CD4-positive, alpha-beta T cell (primary cell): ENCODE results near the gene GRK5. TPM values are rescaled to one million over a fixed set of nuclear protein-coding genes. Genes with fewer than 3 reads are reported as not detected.

Experiments
- ATAC-seq: fragments of 200-7000 bp; cut with Tn5 transposase; one replicate; pipeline ENCODE4 v1.10.0; 2022; ENCODE audit warnings: mild to moderate bottlenecking; ENCODE audit not compliant: poor library complexity
- CTCF ChIA-PET: fragments of 350-600 bp; sonication (Branson Sonifier 250); formaldehyde crosslinking; loops from one replicate; lab custom pipeline; 2021; ENCODE audit warnings: antibody characterized with exemption, inconsistent platforms; lab: Charles Lee
- POLR2A ChIA-PET: fragments of 350-600 bp; sonication (Branson Sonifier 250); formaldehyde crosslinking; loops from one replicate; lab custom pipeline; 2021; ENCODE audit warnings: antibody characterized with exemption, inconsistent platforms; lab: Charles Lee
- DNase-seq, 14 experiments: peaks; one replicate each; pipeline ENCODE4 v3.0.0-alpha.2; 2013 to 2020; ENCODE audit warnings: mixed read lengths in 2 of 14
- H3K27ac ChIP-seq, 2 donors: one replicate each; pipeline versions ENCODE4 v1.5.1 to v1.7.0; 2013; ENCODE audit warnings: low read length in 2 of 2, low read depth in 1 of 2, mild to moderate bottlenecking in 1 of 2
- H3K27me3 ChIP-seq, 2 experiments: 1 replicate in 1 of 2; 2 replicates in 1 of 2; pipeline versions ENCODE4 v1.6.1 to v1.7.0; 2013; ENCODE audit warnings: low read length in 2 of 2, control low read depth in 1 of 2, mild to moderate bottlenecking in 1 of 2, moderate library complexity in 1 of 2; ENCODE audit not compliant: insufficient read depth in 2 of 2, control insufficient read depth in 1 of 2
- H3K36me3 ChIP-seq: one replicate; pipeline ENCODE4 v1.6.1; 2013; ENCODE audit warnings: low read length, control low read depth; ENCODE audit not compliant: insufficient read depth
- H3K4me1 ChIP-seq: one replicate; pipeline ENCODE4 v1.6.1; 2013; ENCODE audit warnings: low read length, control low read depth; ENCODE audit not compliant: insufficient read depth
- H3K4me3 ChIP-seq: one replicate; pipeline ENCODE4 v1.5.1; 2013; ENCODE audit warnings: mild to moderate bottlenecking, low read length, moderate library complexity
- H3K9me3 ChIP-seq, 2 experiments: 1 replicate in 1 of 2; 2 replicates in 1 of 2; pipeline versions ENCODE4 v1.6.1 to v1.7.0; 2013; ENCODE audit warnings: low read length in 2 of 2, mild to moderate bottlenecking in 2 of 2, control low read depth in 1 of 2, moderate library complexity in 1 of 2; ENCODE audit not compliant: control insufficient read depth in 1 of 2, insufficient read depth in 1 of 2
- H3K27ac Mint-ChIP-seq: one replicate; pipeline ENCODE4 v1.8.0; 2020; ENCODE audit warnings: mixed read lengths
- H3K27me3 Mint-ChIP-seq: one replicate; pipeline ENCODE4 v1.8.0; 2021; ENCODE audit warnings: mixed read lengths
- H3K36me3 Mint-ChIP-seq: one replicate; pipeline ENCODE4 v1.8.0; 2021; ENCODE audit warnings: low read depth, mixed read lengths
- H3K4me1 Mint-ChIP-seq: one replicate; pipeline ENCODE4 v1.8.0; 2021; ENCODE audit warnings: low read depth, mixed read lengths
- H3K4me3 Mint-ChIP-seq: one replicate; pipeline ENCODE4 v1.8.0; 2020; ENCODE audit warnings: mild to moderate bottlenecking, mixed read lengths
- H3K9me3 Mint-ChIP-seq: one replicate; pipeline ENCODE4 v1.8.0; 2020; ENCODE audit warnings: mixed read lengths
- CTCF ChIP-seq: fragments of 200-600 bp; IDR thresholded peaks from one replicate; pipeline ENCODE4 v1.8.0; 2022; ENCODE audit warnings: antibody characterized with exemption, mild to moderate bottlenecking
- intact Hi-C, 2 experiments: fragments of 100-400 bp; cut with DNase I in 1 of 2; cut with micrococcal nuclease in 1 of 2; formaldehyde crosslinking; loops; one replicate each; pipeline versions ENCODE4 v1.15.1 to v1.9.0; 2023 to 2025; cut with DNase I, micrococcal nuclease
- total RNA-seq, 174 experiments: library from RNA in 2 of 174; stranded (reverse) in 2 of 174; gene quantifications; one replicate each; pipeline ENCODE4 v1.2.3 and lab custom pipeline; 2021 to 2026

The GRK5 gene
- total RNA-seq, 2 experiments from 2014 or later, result 19.2 to 20.8 TPM

- CTCF ChIA-PET, result no interaction called here
- H3K36me3 Mint-ChIP-seq, result peaks cover 64% of the 10 kb centered on the region
- Histone ChIP-seq H3K36me3 (peaks cover 36% of the 10 kb centered on the region), H3K27ac (no peak overlapping the region), H3K27me3 (no peaks in the 10 kb centered on the region), H3K4me1 (peaks cover 24% of the 10 kb centered on the region), H3K4me3 (no peak overlapping the region), H3K9me3 (no peaks in the 10 kb centered on the region)
- H3K27ac Mint-ChIP-seq, result peak overlapping the region; percentile 90
- POLR2A ChIA-PET, result interaction anchor here (0.6 to 1.5 kb wide), 2 partner anchors 14 to 45 kb away, joined by 3 read pairs; no protein-coding TSS in a partner anchor
- H3K9me3 Mint-ChIP-seq, result no peaks in the 10 kb centered on the region
- ATAC-seq, result no peak
- no peaks in the 10 kb centered on the region for H3K27me3 Mint-ChIP-seq
- H3K4me3 Mint-ChIP-seq, result peak overlapping the region; percentile 94
- no peak for TF ChIP-seq CTCF
- peaks cover 49% of the 10 kb centered on the region for H3K4me1 Mint-ChIP-seq
- DNase-seq, result no peak
- intact Hi-C loops, result loop anchor here (5.0 to 10.0 kb wide), 2 partner anchors 412 to 706 kb away; partner anchors contain the start of genes CACUL1 (in 2 of the 2) and MCMBP (in 1 of the 2)
Measured at GRCh38 chr10:119166564-119166963, 40.8 kb upstream of the GRK5 start.

DNA sequence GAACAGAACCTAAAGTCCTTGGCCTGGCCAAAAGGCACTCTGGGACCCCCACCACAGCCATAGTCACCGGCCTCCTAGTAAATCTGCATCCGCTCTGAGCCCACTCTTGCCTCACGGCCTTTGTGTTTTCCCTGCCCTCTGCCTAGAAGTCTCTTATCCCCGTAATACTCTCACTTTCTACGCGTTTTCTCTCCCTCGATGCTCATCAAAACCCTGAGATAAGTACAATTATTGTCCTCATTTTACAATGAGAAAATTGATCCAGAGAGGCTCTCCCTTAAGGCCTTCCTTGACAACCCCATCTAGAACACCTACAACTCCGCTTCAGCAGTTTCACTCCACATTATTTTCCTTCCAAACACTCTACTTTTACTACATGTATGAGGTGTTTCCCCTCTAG lies 40.3 kb upstream of the GRK5 start:
- H3K36me3 ChIP-seq, result peaks cover 40% of the 10 kb centered on the region
- Mint-ChIP-seq H3K4me3 (peak overlapping the region; percentile 94), H3K27ac (peak overlapping the region; percentile 90), H3K27me3 (no peaks in the 10 kb centered on the region), H3K9me3 (no peaks in the 10 kb centered on the region), H3K4me1 (peaks cover 46% of the 10 kb centered on the region), H3K36me3 (peaks cover 64% of the 10 kb centered on the region)
- ChIA-PET POLR2A (interaction anchor here (0.6 kb wide), 1 partner anchor 45 kb away, joined by 3 read pairs; no protein-coding TSS in a partner anchor), CTCF (no interaction called here)
- no peaks in the 10 kb centered on the region for H3K9me3 ChIP-seq
- H3K4me1 ChIP-seq, result peaks cover 24% of the 10 kb centered on the region
- ATAC-seq, result no peak
- intact Hi-C loops, result loop anchor here (5.0 to 10.0 kb wide), 2 partner anchors 412 to 705 kb away; partner anchors contain the start of genes CACUL1 (in 2 of the 2) and MCMBP (in 1 of the 2)
- no peaks in the 10 kb centered on the region for H3K27me3 ChIP-seq
- H3K27ac ChIP-seq, result no peak overlapping the region
- no peak for TF ChIP-seq CTCF
- H3K4me3 ChIP-seq, result no peak overlapping the region
- no peak for DNase-seq

GRCh38 chr10:119174109-119174508 lies 33.3 kb upstream of the GRK5 start:
- Mint-ChIP-seq H3K27ac (no peak overlapping the region), H3K4me3 (no peak overlapping the region), H3K36me3 (peaks cover 76% of the 10 kb centered on the region), H3K9me3 (no peaks in the 10 kb centered on the region), H3K4me1 (peaks cover 32% of the 10 kb centered on the region), H3K27me3 (no peaks in the 10 kb centered on the region)
- Histone ChIP-seq H3K4me1 (peaks cover 25% of the 10 kb centered on the region), H3K36me3 (peaks cover 66% of the 10 kb centered on the region), H3K27ac (no peak overlapping the region), H3K9me3 (no peaks in the 10 kb centered on the region), H3K4me3 (no peak overlapping the region), H3K27me3 (no peaks in the 10 kb centered on the region)
- intact Hi-C loops, result no loop called here
- DNase-seq, result no peak
- POLR2A ChIA-PET, result interaction anchor here (1.0 kb wide), 1 partner anchor 9 kb away, joined by 5 read pairs; the partner anchor contains the start of gene SFXN4
- CTCF ChIA-PET, result no interaction called here
- no peak for ATAC-seq
- no peak for TF ChIP-seq CTCF
